Coronary artery (tissue), 2 donors: ENCODE measurements around the gene PPP1R36.
A peak's percentile ranks its signal among the peaks of the same experiment; 100 is the strongest.

Experiments
- DNase-seq: peaks from one replicate; pipeline ENCODE4 v3.0.0-alpha.2; 2017; ENCODE audit warnings: low spot score
- H3K27ac ChIP-seq, 2 donors: fragments of 200-600 bp; sonication (generic); one replicate each; pipeline ENCODE4 v1.5.1; 2016 to 2019
- H3K4me3 ChIP-seq: fragments of 200-600 bp; sonication (generic); 2 replicates; pipeline ENCODE4 v1.5.1; 2016; ENCODE audit warnings: mild to moderate bottlenecking, moderate library complexity
- TF ChIP-seq, protein P1 (sequence below): fragments of 200-600 bp; sonication (generic); IDR thresholded peaks from one replicate; pipeline ENCODE4 v1.5.1; 2019; ENCODE audit warnings: antibody characterized with exemption

The PPP1R36 gene

DNA sequence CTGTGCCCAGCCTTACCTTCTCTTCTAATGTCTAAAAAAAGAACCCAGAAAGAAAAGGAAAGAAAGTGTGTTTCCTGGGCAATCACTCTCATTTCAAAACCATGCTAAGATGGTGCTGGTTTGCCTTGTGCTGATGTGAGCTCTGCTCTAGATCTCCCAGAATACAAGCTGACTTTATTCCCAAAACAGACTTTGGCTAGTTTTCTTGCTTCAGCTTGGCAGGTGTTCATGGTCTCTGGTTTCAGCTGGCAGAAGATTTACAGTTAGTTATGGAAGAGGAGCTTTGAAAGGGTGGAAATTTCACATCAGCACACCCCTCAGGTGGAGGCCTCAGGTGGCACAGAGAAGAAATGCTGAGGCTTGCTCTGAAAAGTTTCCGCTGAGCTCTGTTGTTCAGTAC, 34.4 kb downstream of the PPP1R36 start:
- no peak overlapping the region for H3K4me3 ChIP-seq
- no peak overlapping the region for H3K27ac ChIP-seq
- no peak for DNase-seq
- TF ChIP-seq, protein P1, sequence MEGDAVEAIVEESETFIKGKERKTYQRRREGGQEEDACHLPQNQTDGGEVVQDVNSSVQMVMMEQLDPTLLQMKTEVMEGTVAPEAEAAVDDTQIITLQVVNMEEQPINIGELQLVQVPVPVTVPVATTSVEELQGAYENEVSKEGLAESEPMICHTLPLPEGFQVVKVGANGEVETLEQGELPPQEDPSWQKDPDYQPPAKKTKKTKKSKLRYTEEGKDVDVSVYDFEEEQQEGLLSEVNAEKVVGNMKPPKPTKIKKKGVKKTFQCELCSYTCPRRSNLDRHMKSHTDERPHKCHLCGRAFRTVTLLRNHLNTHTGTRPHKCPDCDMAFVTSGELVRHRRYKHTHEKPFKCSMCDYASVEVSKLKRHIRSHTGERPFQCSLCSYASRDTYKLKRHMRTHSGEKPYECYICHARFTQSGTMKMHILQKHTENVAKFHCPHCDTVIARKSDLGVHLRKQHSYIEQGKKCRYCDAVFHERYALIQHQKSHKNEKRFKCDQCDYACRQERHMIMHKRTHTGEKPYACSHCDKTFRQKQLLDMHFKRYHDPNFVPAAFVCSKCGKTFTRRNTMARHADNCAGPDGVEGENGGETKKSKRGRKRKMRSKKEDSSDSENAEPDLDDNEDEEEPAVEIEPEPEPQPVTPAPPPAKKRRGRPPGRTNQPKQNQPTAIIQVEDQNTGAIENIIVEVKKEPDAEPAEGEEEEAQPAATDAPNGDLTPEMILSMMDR = no peak

DNA sequence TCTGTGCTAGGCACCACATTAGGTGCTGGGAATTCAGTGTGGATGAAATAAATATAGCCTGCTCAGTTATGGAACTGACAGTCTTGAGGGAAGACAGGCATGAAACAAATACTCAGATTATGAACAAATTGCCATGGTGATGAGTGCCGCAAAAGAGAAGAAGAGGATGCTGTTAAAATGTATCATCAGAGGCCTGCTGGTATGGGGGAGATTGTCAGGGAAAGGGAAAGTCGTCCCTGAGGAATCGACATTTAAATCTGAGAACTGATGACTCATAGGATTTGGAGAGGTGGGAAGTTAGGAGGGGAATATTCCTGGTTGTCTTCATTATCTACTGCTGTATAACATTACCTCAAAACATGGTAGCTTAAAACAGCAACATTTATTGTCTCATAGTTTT, 42.0 kb downstream of the PPP1R36 start:
- no peak for DNase-seq
- H3K4me3 ChIP-seq = no peak overlapping the region
- TF ChIP-seq, protein P1 = no peak
- no peak overlapping the region for H3K27ac ChIP-seq

DNA sequence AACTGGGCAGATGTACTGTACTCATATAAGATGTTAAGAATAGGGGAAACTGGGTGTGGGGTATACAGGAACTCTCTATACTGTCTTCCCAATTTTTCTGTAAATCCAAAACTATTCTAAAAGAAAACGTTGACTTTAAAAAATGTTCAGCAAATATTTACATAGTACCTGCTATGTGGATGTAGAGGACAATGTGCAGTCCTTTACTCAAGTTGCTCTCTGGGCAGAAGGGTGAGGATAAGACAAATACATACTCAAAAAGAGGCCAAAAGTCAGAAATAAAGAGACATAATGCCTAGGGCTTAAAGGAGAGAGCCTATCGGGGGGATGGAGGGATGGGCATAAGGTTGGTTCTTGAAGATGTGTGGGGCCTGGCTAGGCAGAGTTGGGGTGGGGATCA, 44.7 kb downstream of the PPP1R36 start:
- DNase-seq = no peak
- TF ChIP-seq, protein P1 = no peak
- Histone ChIP-seq H3K4me3 (no peak overlapping the region), H3K27ac (no peak overlapping the region)

DNA sequence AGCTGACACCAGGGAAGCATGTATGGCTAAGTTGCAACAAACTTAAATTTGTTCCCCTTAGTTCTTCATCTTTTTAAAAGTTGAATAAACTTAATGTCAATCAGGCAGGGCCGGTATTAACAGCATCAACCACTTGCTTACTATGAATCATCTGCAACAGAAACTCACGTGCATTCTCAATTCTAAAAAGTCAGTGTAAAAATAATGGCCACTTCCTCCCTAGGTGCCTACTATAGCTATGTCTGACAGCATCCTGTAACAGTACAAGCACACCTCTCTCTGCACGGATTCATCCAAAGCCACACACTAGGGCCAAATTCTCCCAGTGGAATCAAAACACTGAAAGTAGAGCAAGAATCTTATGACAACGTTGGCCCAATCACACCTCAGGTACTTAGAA, 48.6 kb downstream of the PPP1R36 start:
- Histone ChIP-seq H3K4me3 (no peak overlapping the region), H3K27ac (no peak overlapping the region)
- TF ChIP-seq, protein P1 = no peak
- no peak for DNase-seq

DNA sequence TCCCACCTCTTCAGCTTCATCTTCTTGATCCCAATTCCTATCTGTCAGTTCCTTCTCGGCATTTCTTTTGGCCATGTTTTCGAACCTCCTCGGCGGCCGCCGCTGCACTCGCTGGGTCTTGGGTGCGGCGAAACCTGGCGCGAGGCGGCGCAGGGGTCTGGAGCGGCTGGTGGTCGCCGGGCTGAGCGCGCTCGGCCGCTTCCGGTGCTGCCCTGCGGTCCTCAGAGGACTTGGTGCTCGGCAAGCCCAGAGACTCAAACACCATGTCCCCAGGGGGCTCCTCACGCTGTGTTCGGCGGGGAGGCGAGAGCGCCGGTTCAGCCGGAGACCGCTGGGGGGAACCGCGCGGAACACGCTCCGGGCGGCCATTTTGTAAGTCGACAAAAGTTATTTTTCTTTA, 51.8 kb downstream of the PPP1R36 start:
- no peak for DNase-seq
- Histone ChIP-seq H3K27ac (no peak overlapping the region), H3K4me3 (peak overlapping the region; percentile 60)
- TF ChIP-seq, protein P1 = no peak

DNA sequence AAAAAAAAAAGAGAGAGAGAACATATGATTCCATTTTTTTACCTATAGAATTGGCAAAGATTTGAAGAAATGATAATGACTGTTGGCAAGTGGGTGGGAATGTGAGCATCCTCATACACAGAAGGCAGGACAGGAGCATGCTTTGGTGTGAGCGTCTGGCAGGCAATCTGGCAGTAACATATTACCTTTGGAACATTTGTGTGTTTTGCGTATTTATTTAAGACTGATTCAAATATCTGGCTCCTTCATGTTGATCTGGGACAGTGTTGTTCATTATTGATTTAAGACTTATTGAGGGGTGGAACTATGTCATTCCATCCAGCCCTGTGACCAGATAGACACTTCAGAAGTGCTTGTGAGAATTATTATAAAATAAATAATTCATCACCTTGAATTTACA, 53.1 kb downstream of the PPP1R36 start:
- TF ChIP-seq, protein P1 = no peak
- no peak overlapping the region for H3K4me3 ChIP-seq
- DNase-seq = no peak
- no peak overlapping the region for H3K27ac ChIP-seq

DNA sequence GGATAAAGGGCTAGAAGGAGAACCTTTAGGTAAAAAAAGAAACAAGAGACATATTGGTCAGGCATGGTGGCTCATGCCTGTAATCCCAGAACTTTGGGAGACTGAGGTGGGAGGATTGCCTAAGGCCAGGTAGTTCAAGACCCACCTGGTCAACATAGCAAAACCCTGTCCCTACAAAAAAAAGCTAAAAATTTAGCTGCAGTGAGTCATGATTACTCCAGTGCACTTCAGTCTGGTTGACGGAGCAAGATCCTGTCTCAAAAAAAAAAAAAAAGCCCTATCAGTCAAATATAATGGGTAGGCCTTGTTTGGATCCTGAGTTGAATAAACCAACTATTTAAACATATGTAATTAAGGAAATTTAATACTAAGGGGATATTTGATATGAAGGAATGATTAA, 54.2 kb downstream of the PPP1R36 start:
- DNase-seq = no peak
- TF ChIP-seq, protein P1 = no peak
- no peak overlapping the region for H3K4me3 ChIP-seq
- no peak overlapping the region for H3K27ac ChIP-seq
